OCI-LY1 (cell line): ENCODE results near the gene ZDHHC20.

Experiments used
- CTCF ChIP-seq: fragments of 200-600 bp; sonication (generic), shearing (Covaris generic); IDR thresholded peaks from 2 replicates; pipeline ENCODE4 v1.5.1; 2017; ENCODE audit warnings: mild to moderate bottlenecking, antibody characterized with exemption, low read length, moderate library complexity, mixed read lengths
- EZH2 ChIP-seq: fragments of 200-600 bp; sonication (generic), shearing (Covaris generic); IDR thresholded peaks from 2 replicates; pipeline ENCODE4 v1.8.0; 2017; ENCODE audit warnings: borderline replicate concordance, mixed run types, mild to moderate bottlenecking, antibody characterized with exemption, low read length, moderate library complexity, mixed read lengths

GRCh38 chr13:21330126-21330861 lies 128.8 kb downstream of the ZDHHC20 start:
- TF ChIP-seq CTCF, result no peak
- no peak for TF ChIP-seq EZH2
